ENCODE data around the gene GOLPH3L.

The GOLPH3L gene

DNA sequence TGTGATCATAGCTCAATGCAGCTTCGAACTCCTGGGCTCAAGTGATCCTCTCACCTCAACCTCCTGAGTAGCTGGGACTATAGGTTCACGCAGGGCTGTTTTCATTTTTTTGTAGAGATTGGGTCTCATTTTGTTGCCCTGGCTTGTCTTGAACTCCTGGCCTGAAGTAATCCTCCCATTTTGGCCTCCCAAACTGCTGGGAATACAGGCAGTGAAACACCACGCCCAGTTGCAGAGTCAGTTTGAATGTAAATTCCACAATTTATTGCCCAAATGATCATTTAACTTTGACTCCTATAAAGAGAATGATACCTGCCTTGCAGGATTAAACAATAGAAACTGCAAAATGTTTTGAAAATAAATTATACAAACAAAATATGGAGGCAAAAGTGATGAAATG is 10.7 kb downstream of the GOLPH3L start:
- TF ChIP-seq ZNF565 (CRISPR knock-in tag; conservative IDR thresholded peaks at IDR 0.05; ENCODE audit: low read depth) (no peak), OSR1 (CRISPR knock-in tag; IDR thresholded peaks at IDR 0.05) (no peak), ESRRG (CRISPR knock-in tag; IDR thresholded peaks at IDR 0.05) (no peak), ZNF8 (CRISPR knock-in tag; IDR thresholded peaks at IDR 0.05) (no peak), RARB (CRISPR knock-in tag; IDR thresholded peaks at IDR 0.05) (no peak), GLIS3 (CRISPR knock-in tag; IDR thresholded peaks at IDR 0.05) (no peak), ZC3H10 (CRISPR knock-in tag; IDR thresholded peaks at IDR 0.05) (no peak), ZNF70 (CRISPR knock-in tag; IDR thresholded peaks at IDR 0.05) (no peak)
- TF ChIP-seq, protein P1, sequence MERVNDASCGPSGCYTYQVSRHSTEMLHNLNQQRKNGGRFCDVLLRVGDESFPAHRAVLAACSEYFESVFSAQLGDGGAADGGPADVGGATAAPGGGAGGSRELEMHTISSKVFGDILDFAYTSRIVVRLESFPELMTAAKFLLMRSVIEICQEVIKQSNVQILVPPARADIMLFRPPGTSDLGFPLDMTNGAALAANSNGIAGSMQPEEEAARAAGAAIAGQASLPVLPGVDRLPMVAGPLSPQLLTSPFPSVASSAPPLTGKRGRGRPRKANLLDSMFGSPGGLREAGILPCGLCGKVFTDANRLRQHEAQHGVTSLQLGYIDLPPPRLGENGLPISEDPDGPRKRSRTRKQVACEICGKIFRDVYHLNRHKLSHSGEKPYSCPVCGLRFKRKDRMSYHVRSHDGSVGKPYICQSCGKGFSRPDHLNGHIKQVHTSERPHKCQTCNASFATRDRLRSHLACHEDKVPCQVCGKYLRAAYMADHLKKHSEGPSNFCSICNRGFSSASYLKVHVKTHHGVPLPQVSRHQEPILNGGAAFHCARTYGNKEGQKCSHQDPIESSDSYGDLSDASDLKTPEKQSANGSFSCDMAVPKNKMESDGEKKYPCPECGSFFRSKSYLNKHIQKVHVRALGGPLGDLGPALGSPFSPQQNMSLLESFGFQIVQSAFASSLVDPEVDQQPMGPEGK (CRISPR knock-in tag; IDR thresholded peaks at IDR 0.05; ENCODE audit: borderline replicate concordance), result no peak
- TF ChIP-seq, protein P2, sequence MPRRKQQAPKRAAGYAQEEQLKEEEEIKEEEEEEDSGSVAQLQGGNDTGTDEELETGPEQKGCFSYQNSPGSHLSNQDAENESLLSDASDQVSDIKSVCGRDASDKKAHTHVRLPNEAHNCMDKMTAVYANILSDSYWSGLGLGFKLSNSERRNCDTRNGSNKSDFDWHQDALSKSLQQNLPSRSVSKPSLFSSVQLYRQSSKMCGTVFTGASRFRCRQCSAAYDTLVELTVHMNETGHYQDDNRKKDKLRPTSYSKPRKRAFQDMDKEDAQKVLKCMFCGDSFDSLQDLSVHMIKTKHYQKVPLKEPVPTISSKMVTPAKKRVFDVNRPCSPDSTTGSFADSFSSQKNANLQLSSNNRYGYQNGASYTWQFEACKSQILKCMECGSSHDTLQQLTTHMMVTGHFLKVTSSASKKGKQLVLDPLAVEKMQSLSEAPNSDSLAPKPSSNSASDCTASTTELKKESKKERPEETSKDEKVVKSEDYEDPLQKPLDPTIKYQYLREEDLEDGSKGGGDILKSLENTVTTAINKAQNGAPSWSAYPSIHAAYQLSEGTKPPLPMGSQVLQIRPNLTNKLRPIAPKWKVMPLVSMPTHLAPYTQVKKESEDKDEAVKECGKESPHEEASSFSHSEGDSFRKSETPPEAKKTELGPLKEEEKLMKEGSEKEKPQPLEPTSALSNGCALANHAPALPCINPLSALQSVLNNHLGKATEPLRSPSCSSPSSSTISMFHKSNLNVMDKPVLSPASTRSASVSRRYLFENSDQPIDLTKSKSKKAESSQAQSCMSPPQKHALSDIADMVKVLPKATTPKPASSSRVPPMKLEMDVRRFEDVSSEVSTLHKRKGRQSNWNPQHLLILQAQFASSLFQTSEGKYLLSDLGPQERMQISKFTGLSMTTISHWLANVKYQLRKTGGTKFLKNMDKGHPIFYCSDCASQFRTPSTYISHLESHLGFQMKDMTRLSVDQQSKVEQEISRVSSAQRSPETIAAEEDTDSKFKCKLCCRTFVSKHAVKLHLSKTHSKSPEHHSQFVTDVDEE (CRISPR knock-in tag; IDR thresholded peaks at IDR 0.05), result no peak
- no peak for ATAC-seq

DNA sequence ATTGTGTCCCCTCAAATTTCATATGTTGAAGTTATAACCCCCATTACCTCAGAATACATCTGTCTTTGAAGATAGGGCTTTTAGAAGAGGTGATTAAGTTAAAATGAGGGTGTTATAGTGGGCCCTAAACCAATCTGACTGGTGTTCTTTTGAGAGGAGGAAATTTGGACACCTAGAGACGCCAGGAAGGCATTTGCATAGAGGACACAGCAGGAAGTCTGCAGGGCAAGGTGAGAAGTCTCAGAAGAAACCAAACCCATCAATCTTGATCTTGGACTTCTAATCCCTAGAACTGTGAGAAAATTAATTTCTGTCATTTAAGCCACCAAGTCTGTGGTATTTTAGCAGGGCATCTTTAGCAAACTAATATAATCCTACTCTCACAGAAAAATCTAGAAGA is 13.0 kb downstream of the GOLPH3L start:
- no peak for ATAC-seq
- TF ChIP-seq ISL1 (CRISPR knock-in tag; IDR thresholded peaks at IDR 0.05), result no peak
- TF ChIP-seq SNAI2 (CRISPR knock-in tag; IDR thresholded peaks at IDR 0.05), result no peak
- no peak for TF ChIP-seq TCF4 (CRISPR knock-in tag; IDR thresholded peaks at IDR 0.05; ENCODE audit: borderline replicate concordance)
- no peak for TF ChIP-seq ZFP3 (CRISPR knock-in tag; IDR thresholded peaks at IDR 0.05)
- no peak for TF ChIP-seq ZFP30 (CRISPR knock-in tag; IDR thresholded peaks at IDR 0.05)
- TF ChIP-seq TOX (CRISPR knock-in tag; IDR thresholded peaks at IDR 0.05; ENCODE audit: borderline replicate concordance), result no peak
- no peak for TF ChIP-seq BACH2 (CRISPR knock-in tag; IDR thresholded peaks at IDR 0.05; ENCODE audit: borderline replicate concordance)
- TF ChIP-seq, protein P3, sequence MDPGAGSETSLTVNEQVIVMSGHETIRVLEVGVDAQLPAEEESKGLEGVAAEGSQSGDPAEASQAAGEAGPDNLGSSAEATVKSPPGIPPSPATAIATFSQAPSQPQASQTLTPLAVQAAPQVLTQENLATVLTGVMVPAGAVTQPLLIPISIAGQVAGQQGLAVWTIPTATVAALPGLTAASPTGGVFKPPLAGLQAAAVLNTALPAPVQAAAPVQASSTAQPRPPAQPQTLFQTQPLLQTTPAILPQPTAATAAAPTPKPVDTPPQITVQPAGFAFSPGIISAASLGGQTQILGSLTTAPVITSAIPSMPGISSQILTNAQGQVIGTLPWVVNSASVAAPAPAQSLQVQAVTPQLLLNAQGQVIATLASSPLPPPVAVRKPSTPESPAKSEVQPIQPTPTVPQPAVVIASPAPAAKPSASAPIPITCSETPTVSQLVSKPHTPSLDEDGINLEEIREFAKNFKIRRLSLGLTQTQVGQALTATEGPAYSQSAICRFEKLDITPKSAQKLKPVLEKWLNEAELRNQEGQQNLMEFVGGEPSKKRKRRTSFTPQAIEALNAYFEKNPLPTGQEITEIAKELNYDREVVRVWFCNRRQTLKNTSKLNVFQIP (CRISPR knock-in tag; IDR thresholded peaks at IDR 0.05; ENCODE audit: borderline replicate concordance, low read depth), result no peak
- no peak for TF ChIP-seq ZNF565 (CRISPR knock-in tag; conservative IDR thresholded peaks at IDR 0.05; ENCODE audit: low read depth)
- TF ChIP-seq, protein P2 (CRISPR knock-in tag; IDR thresholded peaks at IDR 0.05), result no peak
- TF ChIP-seq ZNF70 (CRISPR knock-in tag; IDR thresholded peaks at IDR 0.05), result no peak

DNA sequence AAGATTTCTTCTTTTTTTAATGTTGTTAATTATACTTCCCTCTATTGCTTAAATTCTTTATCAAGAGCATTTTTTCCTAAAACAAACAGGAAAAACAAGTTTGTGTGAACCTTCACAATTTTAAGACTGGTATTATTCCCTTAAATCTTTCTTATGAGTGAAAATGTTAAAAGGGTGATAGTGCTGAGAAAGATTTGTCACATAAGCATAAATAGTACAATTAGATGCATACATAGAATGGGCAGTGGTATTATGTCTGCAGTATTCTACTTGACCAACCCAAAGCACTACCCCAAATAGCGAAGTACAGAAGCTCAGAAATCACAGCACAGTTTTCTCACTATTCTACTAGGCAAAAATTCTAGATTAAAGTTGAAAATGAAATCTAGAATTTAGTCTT is 18.0 kb downstream of the GOLPH3L start:
- TF ChIP-seq GLIS3 (CRISPR knock-in tag; IDR thresholded peaks at IDR 0.05) (no peak), SNAI2 (CRISPR knock-in tag; IDR thresholded peaks at IDR 0.05) (no peak), ZFP3 (CRISPR knock-in tag; IDR thresholded peaks at IDR 0.05) (no peak), ZFP30 (CRISPR knock-in tag; IDR thresholded peaks at IDR 0.05) (no peak), ZNF8 (CRISPR knock-in tag; IDR thresholded peaks at IDR 0.05) (no peak), ARNTL (CRISPR knock-in tag; IDR thresholded peaks at IDR 0.05; ENCODE audit: borderline replicate concordance, low read depth) (no peak), TOX (CRISPR knock-in tag; IDR thresholded peaks at IDR 0.05; ENCODE audit: borderline replicate concordance) (no peak), ZC3H10 (CRISPR knock-in tag; IDR thresholded peaks at IDR 0.05) (no peak), ESRRG (CRISPR knock-in tag; IDR thresholded peaks at IDR 0.05) (no peak), PPARA (CRISPR knock-in tag; IDR thresholded peaks at IDR 0.05; ENCODE audit: borderline replicate concordance) (no peak), TCF4 (CRISPR knock-in tag; IDR thresholded peaks at IDR 0.05; ENCODE audit: borderline replicate concordance) (no peak), RARB (CRISPR knock-in tag; IDR thresholded peaks at IDR 0.05) (no peak), ISL1 (CRISPR knock-in tag; IDR thresholded peaks at IDR 0.05) (no peak), ZNF70 (CRISPR knock-in tag; IDR thresholded peaks at IDR 0.05) (no peak), CSDC2 (CRISPR knock-in tag; IDR thresholded peaks at IDR 0.05) (no peak), BACH2 (CRISPR knock-in tag; IDR thresholded peaks at IDR 0.05; ENCODE audit: borderline replicate concordance) (no peak), OSR1 (CRISPR knock-in tag; IDR thresholded peaks at IDR 0.05) (no peak)
- TF ChIP-seq, protein P3 (CRISPR knock-in tag; IDR thresholded peaks at IDR 0.05; ENCODE audit: borderline replicate concordance, low read depth), result no peak
- TF ChIP-seq, protein P4, sequence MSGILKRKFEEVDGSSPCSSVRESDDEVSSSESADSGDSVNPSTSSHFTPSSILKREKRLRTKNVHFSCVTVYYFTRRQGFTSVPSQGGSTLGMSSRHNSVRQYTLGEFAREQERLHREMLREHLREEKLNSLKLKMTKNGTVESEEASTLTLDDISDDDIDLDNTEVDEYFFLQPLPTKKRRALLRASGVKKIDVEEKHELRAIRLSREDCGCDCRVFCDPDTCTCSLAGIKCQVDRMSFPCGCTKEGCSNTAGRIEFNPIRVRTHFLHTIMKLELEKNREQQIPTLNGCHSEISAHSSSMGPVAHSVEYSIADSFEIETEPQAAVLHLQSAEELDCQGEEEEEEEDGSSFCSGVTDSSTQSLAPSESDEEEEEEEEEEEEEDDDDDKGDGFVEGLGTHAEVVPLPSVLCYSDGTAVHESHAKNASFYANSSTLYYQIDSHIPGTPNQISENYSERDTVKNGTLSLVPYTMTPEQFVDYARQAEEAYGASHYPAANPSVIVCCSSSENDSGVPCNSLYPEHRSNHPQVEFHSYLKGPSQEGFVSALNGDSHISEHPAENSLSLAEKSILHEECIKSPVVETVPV (CRISPR knock-in tag; IDR thresholded peaks at IDR 0.05), result no peak
- TF ChIP-seq, protein P1 (CRISPR knock-in tag; IDR thresholded peaks at IDR 0.05; ENCODE audit: borderline replicate concordance), result no peak

More for the DNA sequence above, 18.0 kb downstream of the GOLPH3L start:
- no peak for ATAC-seq

Data from SK-N-SH treated with all-trans-retinoic acid at 6 μM for 48 hours (cell line).